GM18498 (cell line): Measurements from ENCODE around the gene LGALS9B.
A peak's percentile ranks its signal among the peaks of the same experiment; 100 is the strongest.
"Not testable (repeated sequence)": the region's sequence is repeated elsewhere in the genome, so short reads cannot be mapped to it uniquely, and the experiment has no call there.

ENCODE experiments used
- ATAC-seq: cut with Tn5 transposase; IDR thresholded peaks from one replicate; pipeline ENCODE4 v1.9.1; 2021; ENCODE audit warnings: mild to moderate bottlenecking, moderate library complexity; ENCODE audit not compliant: unreplicated experiment

Gene LGALS9B

DNA sequence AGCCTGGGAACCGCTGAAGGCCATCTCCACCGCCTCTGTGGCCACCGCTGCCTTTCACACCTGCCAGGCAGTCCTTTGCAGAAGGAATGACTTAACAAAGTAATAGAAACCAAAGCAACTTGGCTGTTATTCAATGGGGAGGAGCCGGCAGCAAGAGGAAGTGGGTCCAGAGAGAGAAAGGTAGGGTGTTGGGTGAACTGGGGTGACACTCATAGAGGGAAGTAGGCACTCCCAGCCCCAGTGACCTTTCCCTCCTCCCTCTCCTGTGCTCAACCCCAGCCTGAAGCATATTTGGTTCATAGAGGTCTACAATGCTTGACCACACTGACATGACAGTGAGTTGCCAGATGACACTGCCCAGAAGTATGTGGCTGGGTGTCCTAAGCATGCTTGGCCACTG, at the start of gene LGALS9B:
LGALS9B (minus strand) TSS at position 93 of the 400 bp plus-strand sequence; CDS start at position 24, 69 bp downstream.
- peak; percentile 81 for ATAC-seq

DNA sequence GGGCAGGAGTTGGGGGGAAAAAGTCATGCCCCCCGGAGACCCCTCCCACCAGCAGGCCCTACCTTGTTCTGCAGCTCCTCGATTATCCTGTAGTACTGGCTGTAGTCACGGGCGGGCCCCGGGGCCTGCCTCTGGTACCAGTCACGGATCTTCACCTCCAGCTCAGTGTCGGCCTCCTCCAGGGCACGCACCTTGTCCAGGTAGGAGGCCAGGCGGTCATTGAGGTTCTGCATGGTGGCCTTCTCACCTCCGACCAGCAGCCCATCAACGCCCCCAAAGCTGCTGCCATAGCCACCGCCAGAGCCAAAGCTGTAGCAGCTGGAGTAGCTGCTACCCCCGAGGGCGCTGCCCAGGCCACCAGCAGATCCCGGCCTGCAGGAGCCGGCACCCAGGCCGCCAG, 49.6 kb upstream of the LGALS9B start:
- ATAC-seq: not testable (repeated sequence)

DNA sequence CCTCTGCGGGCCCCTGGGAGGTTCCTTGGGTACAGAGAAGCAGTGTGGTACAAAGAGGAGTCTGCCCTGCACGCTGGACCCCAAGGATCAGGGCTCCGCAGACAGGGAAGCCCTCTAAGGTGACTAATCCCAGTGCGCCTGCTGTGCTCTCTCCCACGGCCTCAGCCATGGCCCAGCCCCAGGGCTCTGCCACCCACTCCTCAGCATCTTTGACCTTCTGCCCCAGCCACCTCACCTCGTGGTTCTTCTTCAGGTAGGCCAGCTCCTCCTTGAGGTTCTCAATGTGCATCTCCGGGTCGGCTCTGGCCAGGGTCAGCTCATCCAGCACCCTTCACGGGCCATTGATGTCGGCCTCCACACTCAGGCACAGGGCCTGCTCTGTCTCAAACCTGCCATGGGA, 47.8 kb upstream of the LGALS9B start:
- not testable (repeated sequence) for ATAC-seq

DNA sequence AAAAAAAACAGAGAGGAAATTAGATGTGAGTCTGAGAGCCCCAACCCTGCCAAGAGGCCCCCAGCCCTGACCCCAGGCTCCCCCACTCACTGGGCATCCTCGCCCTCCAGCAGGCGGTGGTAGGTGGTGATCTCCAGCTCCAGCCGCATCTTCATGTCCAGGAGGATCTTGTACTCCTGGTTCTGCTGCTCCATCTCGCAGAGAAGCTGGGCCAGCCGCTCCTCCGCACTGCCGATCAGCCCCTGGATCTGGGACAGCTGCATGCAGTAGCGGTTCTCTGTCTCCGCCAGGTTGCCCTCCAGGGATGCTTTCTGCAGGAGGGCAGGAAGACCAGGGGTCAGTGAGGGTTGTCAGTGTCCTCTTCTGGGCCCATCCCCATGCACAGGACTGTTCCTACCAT, 46.2 kb upstream of the LGALS9B start:
- not testable (repeated sequence) for ATAC-seq

DNA sequence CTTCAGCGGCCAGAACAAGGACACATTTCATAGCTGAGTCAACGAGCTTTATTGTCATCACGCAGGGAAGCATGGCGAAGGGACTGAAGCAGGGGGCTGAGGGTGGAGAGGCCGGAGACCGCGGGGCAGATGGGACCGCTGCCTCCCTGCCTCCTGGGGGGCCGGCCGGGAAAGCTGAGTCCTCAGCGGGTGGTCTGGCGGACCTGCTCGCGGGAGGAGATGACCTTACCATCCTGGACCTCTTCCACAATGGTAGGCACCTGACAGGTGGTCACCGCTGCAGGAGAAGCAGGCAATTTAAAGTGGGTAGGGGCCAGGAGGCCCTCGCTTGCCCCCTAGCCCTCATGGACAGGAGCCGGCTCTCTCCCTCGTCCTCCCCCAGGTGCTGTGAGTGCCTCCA, 45.0 kb upstream of the LGALS9B start:
- ATAC-seq: not testable (repeated sequence)

DNA sequence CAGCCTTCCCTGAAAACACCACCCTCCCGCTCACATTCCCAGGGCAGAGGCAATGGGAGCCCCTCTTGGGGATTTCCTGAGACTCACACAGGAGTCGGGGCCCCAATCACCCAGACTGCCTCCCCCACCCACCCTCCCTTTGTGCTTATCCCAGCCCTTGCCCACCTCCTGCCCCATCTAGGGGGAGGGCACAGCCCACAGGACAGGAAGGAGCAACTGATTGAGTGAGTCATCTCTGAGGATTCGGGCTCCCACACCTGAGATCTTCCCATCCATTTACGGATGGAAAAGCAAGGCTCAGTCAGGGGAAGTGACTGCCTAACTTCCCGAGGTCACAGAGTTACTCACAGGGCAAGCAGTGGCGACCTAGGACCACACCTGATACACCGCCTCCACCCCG, 44.4 kb upstream of the LGALS9B start:
- not testable (repeated sequence) for ATAC-seq

DNA sequence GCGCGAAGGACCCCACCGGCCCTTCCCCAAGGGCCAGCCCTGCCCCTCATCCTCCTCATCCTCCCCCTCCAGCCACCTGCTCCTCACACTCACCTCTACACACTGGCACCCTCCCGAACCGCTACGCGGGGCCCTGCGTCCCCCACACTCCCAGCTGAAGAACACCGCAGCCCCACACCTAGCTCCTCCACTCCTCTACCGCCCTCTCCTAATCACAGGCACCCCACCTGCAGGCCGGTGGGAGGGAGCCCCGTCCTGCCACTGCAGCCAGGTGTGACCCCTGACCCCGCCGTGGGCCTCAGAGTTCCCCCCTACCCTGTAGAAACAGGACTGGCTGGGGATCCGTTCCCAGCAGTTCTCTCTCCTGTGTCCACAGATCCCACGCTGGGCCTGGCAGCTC, 38.0 kb upstream of the LGALS9B start:
- not testable (repeated sequence) for ATAC-seq

DNA sequence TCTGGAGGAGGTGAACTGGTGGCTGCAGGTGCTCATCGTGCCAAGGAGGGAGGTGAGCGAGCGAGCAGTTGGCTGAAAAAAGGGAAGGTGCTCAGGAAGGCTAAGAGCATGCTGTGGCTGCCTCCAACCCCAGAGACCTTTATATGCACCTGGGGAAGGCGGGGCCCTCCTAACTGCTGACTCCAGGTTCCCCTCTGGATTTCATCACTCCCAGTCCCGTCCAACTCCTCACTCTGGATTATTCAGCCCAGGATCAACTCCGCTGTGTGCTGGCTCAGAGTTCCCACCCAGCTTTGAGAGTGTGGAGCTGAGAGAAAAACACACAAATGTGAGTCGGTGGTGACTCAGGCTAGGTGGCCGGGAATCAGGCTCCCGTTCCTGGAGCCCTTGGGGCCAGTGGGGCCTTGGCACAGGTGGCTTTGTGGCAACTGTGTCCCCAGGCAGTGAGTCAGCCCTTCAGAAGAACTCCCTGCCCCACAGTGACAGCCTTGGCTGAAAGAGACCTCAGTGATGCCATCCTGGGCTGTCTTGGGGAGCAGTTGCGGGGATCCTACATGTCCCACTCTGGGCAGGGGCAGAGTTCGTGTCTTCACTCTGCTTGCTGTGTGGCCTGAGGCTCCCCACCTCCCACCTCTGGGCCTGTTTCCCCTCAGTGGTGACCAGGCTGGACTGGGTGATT, 37.2 kb upstream of the LGALS9B start:
- not testable (repeated sequence) for ATAC-seq

DNA sequence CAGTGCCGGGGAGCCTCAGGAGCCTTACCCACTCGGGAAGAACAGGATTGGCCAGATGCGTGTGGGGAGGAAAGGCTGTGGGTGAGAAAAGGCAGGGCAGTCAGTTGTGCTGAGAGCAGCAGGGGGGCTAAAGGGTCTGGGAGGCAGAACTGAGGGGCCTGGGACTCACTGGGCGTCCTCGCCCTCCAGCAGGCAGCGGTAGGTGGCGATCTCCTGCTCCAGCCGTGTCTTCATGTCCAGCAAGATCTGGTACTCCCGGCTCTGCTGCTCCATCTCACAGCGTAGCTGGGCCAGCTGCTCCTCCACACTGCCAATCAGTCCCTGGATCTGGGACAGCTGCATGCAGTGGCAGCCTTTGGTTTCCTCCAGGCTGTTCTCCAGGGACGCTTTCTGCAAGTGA, 34.6 kb upstream of the LGALS9B start:
- not testable (repeated sequence) for ATAC-seq

DNA sequence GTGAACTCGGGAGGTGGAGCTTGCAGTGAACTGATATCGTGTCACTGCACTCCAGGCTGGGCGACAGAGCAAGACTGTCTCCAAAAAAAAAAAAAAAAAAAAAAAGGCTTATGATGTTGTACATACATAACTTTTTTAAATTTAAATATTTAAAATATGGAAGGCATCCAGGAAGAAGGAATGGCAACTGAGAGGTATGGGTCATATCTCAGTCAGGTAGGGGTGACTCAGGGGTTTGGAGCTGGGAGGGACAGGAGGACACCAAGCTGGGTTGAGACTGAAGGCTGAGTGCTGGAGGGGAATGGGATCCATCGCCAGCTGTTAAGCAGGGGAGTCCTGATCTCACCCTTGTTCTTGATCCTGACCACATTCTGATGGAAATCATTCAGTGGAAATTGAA, 33.0 kb upstream of the LGALS9B start:
- not testable (repeated sequence) for ATAC-seq

DNA sequence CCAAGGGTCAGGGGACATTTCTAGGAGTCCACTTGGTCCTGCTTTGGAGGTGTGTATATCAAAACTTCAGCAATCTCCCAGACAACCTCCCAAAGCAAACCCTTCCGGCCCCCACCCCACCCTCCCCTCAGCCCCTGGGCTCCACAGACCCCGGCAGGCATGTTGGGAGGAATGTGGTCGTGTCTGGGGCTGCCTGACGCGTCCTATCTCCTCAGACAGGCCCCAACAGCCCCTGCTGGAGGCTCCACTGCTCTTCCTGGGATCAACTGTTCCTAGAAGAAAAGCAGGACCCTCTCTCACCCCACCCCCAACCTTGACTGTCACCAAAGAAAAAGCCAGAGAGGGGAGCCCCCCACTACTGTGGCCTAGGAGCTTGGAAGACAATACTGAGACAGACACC, 28.1 kb upstream of the LGALS9B start:
- ATAC-seq: not testable (repeated sequence)

DNA sequence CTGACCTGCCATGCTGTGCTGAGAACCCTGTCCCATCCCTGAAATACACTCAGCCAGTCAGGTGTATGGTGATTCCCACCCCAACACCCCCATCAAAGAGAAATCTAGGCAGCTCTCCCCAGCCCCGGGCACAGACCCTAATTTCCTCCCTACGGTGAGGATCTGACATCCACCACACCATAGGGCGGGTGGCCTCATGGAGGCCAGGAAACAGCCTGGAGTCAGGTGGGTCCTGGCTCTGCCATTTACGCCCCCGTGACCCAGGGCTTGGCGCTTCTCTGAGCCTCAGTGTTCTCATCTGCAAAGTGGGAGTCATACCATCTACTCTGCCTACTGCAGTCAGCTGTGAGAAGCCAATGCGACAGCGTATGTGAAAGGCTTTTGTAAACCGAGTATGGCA, 27.4 kb upstream of the LGALS9B start:
- ATAC-seq: not testable (repeated sequence)

DNA sequence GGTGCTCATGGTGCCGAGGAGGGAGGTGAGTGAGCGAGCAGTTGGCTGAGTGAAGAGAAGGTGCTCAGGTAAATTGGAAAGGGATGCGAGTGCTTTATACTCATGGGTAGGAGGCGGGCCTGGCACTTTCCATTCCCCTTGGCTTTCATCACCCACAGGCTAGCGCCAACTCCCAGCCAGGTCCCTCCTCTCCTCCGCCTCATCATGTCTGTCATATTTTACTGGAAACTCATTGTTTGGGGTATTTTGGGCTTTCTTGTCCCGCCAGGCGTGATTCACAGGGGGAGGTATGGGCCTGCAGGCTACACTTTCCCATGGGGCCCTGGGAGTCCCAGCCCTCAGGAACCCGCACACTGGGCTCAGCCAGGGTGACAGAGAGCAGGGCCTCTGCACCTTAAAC, 26.8 kb upstream of the LGALS9B start:
- ATAC-seq: not testable (repeated sequence)

DNA sequence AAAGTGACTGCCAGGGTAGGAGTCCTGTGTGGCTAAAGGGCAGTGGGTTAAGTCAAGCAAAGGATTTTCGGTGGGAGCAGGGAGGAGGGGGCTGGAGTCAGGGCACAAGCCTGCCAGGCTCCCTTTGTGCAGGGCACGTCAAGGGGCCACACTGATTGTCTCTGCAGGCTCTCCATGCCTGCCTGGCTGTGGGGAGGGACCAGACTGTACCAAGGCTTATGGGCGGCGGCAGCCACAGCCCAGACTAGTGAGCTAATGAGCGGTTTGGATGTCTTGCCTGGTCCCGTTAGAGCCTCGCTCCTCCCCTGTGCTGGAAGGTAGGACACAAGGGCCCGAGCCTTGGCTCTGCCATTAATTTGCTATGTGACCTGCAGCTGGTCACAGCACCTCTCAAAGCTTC, 25.6 kb upstream of the LGALS9B start:
- not testable (repeated sequence) for ATAC-seq

DNA sequence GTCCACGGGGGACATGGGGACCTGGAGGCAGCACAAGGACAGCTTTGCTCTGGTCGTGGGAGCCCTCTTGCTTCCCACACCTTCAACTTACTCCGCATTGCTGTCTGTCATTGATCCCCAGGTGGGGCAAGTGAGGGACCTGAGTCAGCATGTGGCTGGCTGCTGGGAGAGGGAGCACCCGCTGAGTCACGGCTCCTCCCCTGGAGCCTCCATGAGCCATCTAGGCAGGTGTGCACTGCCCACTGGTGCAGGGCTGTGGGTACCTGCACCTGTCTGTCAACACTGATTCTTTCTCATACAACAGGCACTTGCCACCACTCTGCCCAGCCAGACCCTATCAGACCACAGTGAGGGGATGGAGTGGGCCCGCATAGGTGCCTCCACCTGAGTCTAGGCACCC, 24.8 kb upstream of the LGALS9B start:
- not testable (repeated sequence) for ATAC-seq

DNA sequence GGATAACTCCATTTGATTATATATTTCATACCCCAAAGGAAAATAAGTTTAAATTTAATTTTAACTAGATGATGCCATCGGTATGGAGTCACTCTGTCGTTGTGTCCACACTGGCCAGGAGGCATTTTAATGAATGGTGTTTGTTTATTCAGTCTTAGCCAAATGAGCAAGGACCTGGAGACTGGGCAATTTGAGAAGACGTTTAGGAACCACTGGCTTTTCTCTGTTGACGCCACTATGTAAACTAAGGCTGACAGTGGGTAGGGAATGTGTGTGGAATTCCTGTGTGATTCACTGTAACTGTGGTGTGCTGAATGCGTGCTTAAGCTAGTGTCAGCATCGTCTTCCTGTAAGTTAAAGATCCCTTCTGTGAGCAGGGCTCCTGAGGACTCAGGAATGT, 17.6 kb upstream of the LGALS9B start:
- not testable (repeated sequence) for ATAC-seq

DNA sequence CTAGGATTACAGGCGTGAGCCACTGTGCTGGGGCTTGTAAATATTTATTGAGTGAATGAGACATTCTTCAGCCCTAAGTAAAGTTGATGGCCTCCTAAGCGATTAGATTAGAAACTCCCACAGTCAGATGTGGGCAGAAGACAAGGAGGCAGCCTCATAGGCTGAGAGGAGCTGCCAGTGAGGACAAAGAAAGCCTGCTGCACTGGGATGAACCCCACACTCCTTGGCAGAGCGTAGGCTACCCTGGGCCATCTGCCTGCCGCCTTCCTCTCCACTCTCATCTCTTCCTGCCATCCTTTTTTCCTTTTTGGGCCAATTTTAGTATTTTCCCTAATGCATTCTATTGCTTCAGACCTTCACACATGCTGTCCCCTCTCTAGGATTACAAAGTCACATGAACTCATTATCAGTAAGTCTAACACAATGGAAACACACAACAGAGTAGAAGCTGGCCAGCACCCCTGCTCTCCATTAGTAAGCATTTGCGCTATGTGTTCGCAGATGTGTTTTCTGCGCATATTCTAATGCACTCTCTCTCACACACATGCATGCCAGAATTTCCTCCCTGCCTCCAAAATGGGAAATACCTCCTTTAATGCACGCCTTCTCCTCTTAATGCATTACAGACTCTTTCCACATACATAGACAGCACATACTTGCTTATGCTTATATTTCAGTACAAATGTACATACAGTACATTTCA, 12.7 kb upstream of the LGALS9B start:
- ATAC-seq: not testable (repeated sequence)

DNA sequence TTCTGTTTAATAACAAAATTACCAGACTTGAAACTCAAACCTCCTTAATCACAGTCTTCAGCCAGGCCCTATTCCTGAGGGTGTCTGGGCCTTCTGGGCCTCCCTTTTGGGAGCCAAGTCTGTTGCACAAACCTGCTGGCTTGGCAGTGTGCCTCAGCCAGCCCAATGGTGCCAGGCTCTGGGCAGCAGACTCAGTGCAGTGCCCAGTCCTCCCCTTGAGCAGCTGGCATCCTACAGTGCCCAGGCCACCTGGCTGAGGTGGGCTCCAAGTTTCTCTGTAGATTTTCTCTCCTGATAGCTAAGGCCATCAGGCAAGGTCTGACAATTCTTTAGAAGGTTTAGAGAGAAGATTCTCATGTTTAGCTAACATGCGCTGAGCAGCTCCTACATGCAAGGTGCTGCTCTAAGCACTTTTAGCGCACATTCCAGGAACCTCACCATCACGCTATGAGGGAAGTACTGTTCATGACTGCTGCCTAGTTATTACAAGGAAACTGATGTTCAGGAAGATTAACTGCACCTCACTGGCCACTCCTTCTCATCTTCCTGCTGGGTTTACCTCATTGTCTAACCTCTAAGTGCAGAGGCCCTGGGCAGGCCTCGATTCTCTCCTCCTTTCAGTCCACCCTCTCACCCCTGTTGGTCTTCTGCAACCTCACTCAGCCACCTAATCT, 10.2 kb upstream of the LGALS9B start:
- not testable (repeated sequence) for ATAC-seq

DNA sequence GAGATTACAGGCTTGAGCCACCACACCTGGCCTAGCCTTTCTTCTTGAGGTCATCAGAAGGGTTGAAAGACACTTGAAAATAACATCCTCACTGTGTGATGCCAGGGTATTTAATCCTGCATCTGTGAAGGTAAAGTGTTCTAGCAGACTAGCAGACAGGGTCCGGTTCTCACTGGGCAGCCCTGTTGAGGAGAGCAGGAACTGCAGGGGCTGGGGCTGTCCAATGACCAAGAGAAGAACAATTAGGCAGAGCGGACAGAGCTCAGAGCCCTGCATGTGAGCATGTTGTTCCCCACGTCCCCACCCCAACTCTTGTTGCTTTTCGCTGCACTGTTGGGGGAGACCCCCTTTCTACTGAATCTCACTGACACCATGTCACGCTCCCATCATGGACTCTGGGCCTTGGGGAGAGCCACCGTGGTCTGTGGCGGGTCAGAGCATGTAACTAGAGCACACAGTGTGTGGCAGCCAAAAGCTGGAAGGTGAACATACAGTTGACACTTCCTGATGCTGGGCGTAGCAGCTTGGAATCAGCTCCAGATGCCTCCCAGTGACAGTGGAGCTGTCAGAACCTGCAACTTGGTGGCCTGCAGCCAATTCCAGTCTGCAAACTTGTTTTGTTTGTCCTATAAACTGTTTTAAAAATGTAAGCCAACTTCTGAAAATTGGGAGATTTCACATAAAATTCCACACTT, 7.9 kb upstream of the LGALS9B start:
- not testable (repeated sequence) for ATAC-seq

DNA sequence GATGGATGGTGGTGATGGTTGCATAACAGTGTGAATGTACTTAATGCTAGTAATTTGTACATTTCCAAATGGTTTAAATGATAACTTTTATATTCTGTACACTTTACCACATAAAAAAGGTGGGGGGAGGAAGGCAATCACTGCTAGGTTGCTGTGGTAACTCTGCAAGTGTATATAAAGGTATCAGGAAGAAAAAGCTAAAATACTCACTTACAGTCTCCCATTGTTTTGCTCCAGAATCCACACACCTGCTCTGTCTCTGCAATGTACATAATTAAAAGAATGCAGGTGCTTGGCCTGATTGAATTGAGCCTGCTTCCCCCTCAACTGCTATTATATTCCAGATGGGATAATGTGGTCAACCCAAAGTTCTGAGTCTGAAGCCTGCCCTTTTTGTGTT, 6.7 kb upstream of the LGALS9B start:
- not testable (repeated sequence) for ATAC-seq

DNA sequence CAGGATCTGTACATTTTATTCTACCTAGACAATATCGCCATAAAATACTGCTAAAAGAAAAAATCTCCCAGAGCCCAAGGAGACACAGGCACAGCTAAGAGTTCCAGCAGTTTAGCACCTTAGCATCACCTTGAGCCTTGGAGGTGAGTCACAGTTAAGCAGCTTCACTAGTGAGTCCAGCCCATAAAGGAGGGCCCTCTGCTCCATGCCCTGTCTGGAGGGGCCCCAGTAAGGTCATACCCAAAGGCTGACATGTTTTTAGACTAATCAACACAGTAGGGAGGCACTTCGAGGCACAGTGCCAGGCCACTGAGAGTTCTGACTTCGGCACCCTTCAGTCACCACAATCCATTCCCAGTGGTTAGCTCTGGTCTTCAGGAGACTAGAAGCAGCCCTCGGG, 2.6 kb upstream of the LGALS9B start:
- not testable (repeated sequence) for ATAC-seq
